Right renal pelvis (tissue), 4 donors: ENCODE data around the gene GSTO2. TPM values are rescaled to one million over a fixed set of nuclear protein-coding genes. Genes with fewer than 3 reads are reported as not detected.

Source experiments
- DNase-seq, 4 donors: peaks; one replicate each; pipeline ENCODE4 v3.0.0-alpha.2; 2013; ENCODE audit warnings: low read depth in 4 of 4, low spot score in 3 of 4, missing footprints in 1 of 4
- polyA plus RNA-seq, 4 donors: library from polyadenylated mRNA; unstranded; fragments of 120-200 nt; gene quantifications; one replicate each; pipeline ENCODE4 v1.2.1, GENCODE V29; 2013; ENCODE audit not compliant: insufficient read length in 4 of 4

The GSTO2 gene
- polyA plus RNA-seq, 4 donors = 27.9 to 34.1 (median 31.4) TPM

- DNase-seq = no peak
These were observed 54.8 kb downstream of the GSTO2 start for GRCh38 chr10:104323760-104324201.

GRCh38 chr10:104324221-104324686, 55.3 kb downstream of the GSTO2 start:
- DNase-seq = no peak

GRCh38 chr10:104324931-104325330, 55.9 kb downstream of the GSTO2 start:
- DNase-seq = no peak

- DNase-seq = no peak
These were observed 56.8 kb downstream of the GSTO2 start for GRCh38 chr10:104325436-104326435.

GRCh38 chr10:104326991-104327610, 58.1 kb downstream of the GSTO2 start:
- no peak for DNase-seq

- DNase-seq = no peak
These were observed 59.0 kb downstream of the GSTO2 start for GRCh38 chr10:104327745-104328645.

GRCh38 chr10:104328646-104328895, 59.6 kb downstream of the GSTO2 start:
- no peak for DNase-seq

- no peak for DNase-seq
These were observed 60.1 kb downstream of the GSTO2 start for GRCh38 chr10:104328896-104329710.

GRCh38 chr10:104329735-104330134, 60.8 kb downstream of the GSTO2 start:
- no peak for DNase-seq

- no peak for DNase-seq
These were observed 61.5 kb downstream of the GSTO2 start for GRCh38 chr10:104330168-104331110.

GRCh38 chr10:104331208-104331838, 62.3 kb downstream of the GSTO2 start:
- DNase-seq = no peak

GRCh38 chr10:104332243-104333031, 63.5 kb downstream of the GSTO2 start:
- no peak for DNase-seq

GRCh38 chr10:104333032-104333727, 64.2 kb downstream of the GSTO2 start:
- no peak for DNase-seq

- DNase-seq = no peak
These were observed 64.9 kb downstream of the GSTO2 start for GRCh38 chr10:104333728-104334373.

- no peak for DNase-seq
These were observed 65.6 kb downstream of the GSTO2 start for GRCh38 chr10:104334561-104334960.

GRCh38 chr10:104334965-104335650, 66.1 kb downstream of the GSTO2 start:
- no peak for DNase-seq
